HEK293 (cell line): Measurements from ENCODE around the gene SCYL1.
A peak's percentile ranks its signal among the peaks of the same experiment; 100 is the strongest.

Experiments
- AEBP2 ChIP-seq: fragments of 450-650 bp; formaldehyde crosslinking; IDR thresholded peaks from 2 replicates; pipeline ENCODE4 v1.5.1; 2016; ENCODE audit warnings: missing biosample characterization, missing genetic modification characterization, borderline replicate concordance
- CTCF ChIP-seq: fragments of 450-650 bp; formaldehyde crosslinking; IDR thresholded peaks from 2 replicates; pipeline ENCODE4 v1.5.1; 2016; ENCODE audit warnings: missing biosample characterization, missing genetic modification characterization
- GLIS1 ChIP-seq: fragments of 450-650 bp; formaldehyde crosslinking; IDR thresholded peaks from 2 replicates; pipeline ENCODE4 v1.5.1; 2016; ENCODE audit warnings: missing biosample characterization, missing genetic modification characterization
- OSR2 ChIP-seq: fragments of 450-650 bp; formaldehyde crosslinking; IDR thresholded peaks from 2 replicates; pipeline ENCODE4 v1.5.1; 2016; ENCODE audit warnings: missing biosample characterization, missing genetic modification characterization
- PRDM4 ChIP-seq: fragments of 450-650 bp; formaldehyde crosslinking; IDR thresholded peaks from 2 replicates; pipeline ENCODE4 v1.5.1; 2017; ENCODE audit warnings: missing biosample characterization, missing genetic modification characterization
- ZBTB1 ChIP-seq: fragments of 450-650 bp; formaldehyde crosslinking; IDR thresholded peaks from 2 replicates; pipeline ENCODE4 v1.5.1; 2016; ENCODE audit warnings: missing biosample characterization, missing genetic modification characterization
- ZBTB48 ChIP-seq: fragments of 450-650 bp; formaldehyde crosslinking; IDR thresholded peaks from 2 replicates; pipeline ENCODE4 v1.5.1; 2016; ENCODE audit warnings: missing biosample characterization, missing genetic modification characterization
- ZEB2 ChIP-seq: fragments of 450-650 bp; formaldehyde crosslinking; IDR thresholded peaks from 2 replicates; pipeline ENCODE4 v1.5.1; 2016; ENCODE audit warnings: missing biosample characterization, missing genetic modification characterization
- ZFHX2 ChIP-seq: fragments of 450-650 bp; formaldehyde crosslinking; conservative IDR thresholded peaks from 2 replicates; pipeline ENCODE4 v1.5.1; 2016; ENCODE audit warnings: missing biosample characterization, missing genetic modification characterization
- ZFP41 ChIP-seq: fragments of 450-650 bp; formaldehyde crosslinking; IDR thresholded peaks from 2 replicates; pipeline ENCODE4 v1.5.1; 2016; ENCODE audit warnings: missing biosample characterization, missing genetic modification characterization, borderline replicate concordance
- ZNF138 ChIP-seq: fragments of 450-650 bp; formaldehyde crosslinking; IDR thresholded peaks from 2 replicates; pipeline ENCODE4 v1.5.1; 2016; ENCODE audit warnings: missing biosample characterization, missing genetic modification characterization, borderline replicate concordance
- ZNF169 ChIP-seq: fragments of 450-650 bp; formaldehyde crosslinking; IDR thresholded peaks from 2 replicates; pipeline ENCODE4 v1.5.1; 2016; ENCODE audit warnings: missing biosample characterization, missing genetic modification characterization
- ZNF184 ChIP-seq: fragments of 450-650 bp; IDR thresholded peaks from 2 replicates; pipeline ENCODE4 v1.5.1; 2018; ENCODE audit warnings: missing biosample characterization, mild to moderate bottlenecking, missing genetic modification characterization
- ZNF274 ChIP-seq, 2 experiments: fragments of 200-500 bp in 1 of 2; fragments of 450-650 bp in 1 of 2; sonication (Bioruptor generic) in 1 of 2; formaldehyde crosslinking in 1 of 2; IDR thresholded peaks; 2 replicates each; pipeline versions ENCODE4 v1.5.1 to v1.6.1; 2014 to 2016; ENCODE audit warnings: borderline replicate concordance in 1 of 2, inconsistent platforms in 1 of 2, low read length in 1 of 2, missing biosample characterization in 1 of 2, missing genetic modification characterization in 1 of 2
- ZNF341 ChIP-seq: fragments of 450-650 bp; formaldehyde crosslinking; IDR thresholded peaks from 2 replicates; pipeline ENCODE4; 2016; ENCODE audit warnings: low read depth, missing biosample characterization, missing genetic modification characterization
- ZNF488 ChIP-seq: fragments of 450-650 bp; formaldehyde crosslinking; IDR thresholded peaks from 2 replicates; pipeline ENCODE4 v1.5.1; 2016; ENCODE audit warnings: missing biosample characterization, missing genetic modification characterization
- ZNF521 ChIP-seq: fragments of 450-650 bp; formaldehyde crosslinking; IDR thresholded peaks from 2 replicates; pipeline ENCODE4 v1.5.1; 2017; ENCODE audit warnings: missing biosample characterization, mild to moderate bottlenecking, missing genetic modification characterization
- ZNF596 ChIP-seq: fragments of 450-650 bp; IDR thresholded peaks from 2 replicates; pipeline ENCODE4 v1.5.0; 2018; ENCODE audit warnings: missing biosample characterization, mild to moderate bottlenecking, missing genetic modification characterization, moderate library complexity
- ZNF626 ChIP-seq: fragments of 450-650 bp; sonication (Bioruptor Pico); formaldehyde crosslinking; IDR thresholded peaks from 2 replicates; pipeline ENCODE4 v1.5.1; 2018; ENCODE audit warnings: missing biosample characterization, missing genetic modification characterization, inconsistent platforms
- ZNF660 ChIP-seq: fragments of 450-650 bp; IDR thresholded peaks from 2 replicates; pipeline ENCODE4 v1.5.1; 2018; ENCODE audit warnings: missing biosample characterization, mild to moderate bottlenecking, missing genetic modification characterization
- ZNF692 ChIP-seq: fragments of 450-650 bp; formaldehyde crosslinking; IDR thresholded peaks from 2 replicates; pipeline ENCODE4 v1.5.1; 2016; ENCODE audit warnings: missing biosample characterization, missing genetic modification characterization
- ZNF701 ChIP-seq: fragments of 450-650 bp; formaldehyde crosslinking; IDR thresholded peaks from 2 replicates; pipeline ENCODE4 v1.5.1; 2016; ENCODE audit warnings: missing biosample characterization, missing genetic modification characterization
- ZNF707 ChIP-seq: fragments of 450-650 bp; formaldehyde crosslinking; IDR thresholded peaks from 2 replicates; pipeline ENCODE4 v1.5.1; 2016; ENCODE audit warnings: missing biosample characterization, missing genetic modification characterization
- ZNF747 ChIP-seq: fragments of 450-650 bp; formaldehyde crosslinking; IDR thresholded peaks from 2 replicates; pipeline ENCODE4 v1.5.1; 2016; ENCODE audit warnings: missing biosample characterization, missing genetic modification characterization
- ZNF785 ChIP-seq: fragments of 450-650 bp; formaldehyde crosslinking; IDR thresholded peaks from 2 replicates; pipeline ENCODE4 v1.5.1; 2016; ENCODE audit warnings: missing biosample characterization, missing genetic modification characterization
- TF ChIP-seq, protein P1 (sequence below): fragments of 450-650 bp; formaldehyde crosslinking; IDR thresholded peaks from 2 replicates; pipeline ENCODE4 v1.5.1; 2016; ENCODE audit warnings: missing biosample characterization, missing genetic modification characterization
- TF ChIP-seq, protein P2 (sequence below): fragments of 450-650 bp; formaldehyde crosslinking; IDR thresholded peaks from 2 replicates; pipeline ENCODE4 v1.5.1; 2017; ENCODE audit warnings: missing biosample characterization, missing genetic modification characterization

SCYL1 gene

GRCh38 chr11:65571940-65572339, 47.1 kb downstream of the SCYL1 start (continued):
- TF ChIP-seq, protein P1, sequence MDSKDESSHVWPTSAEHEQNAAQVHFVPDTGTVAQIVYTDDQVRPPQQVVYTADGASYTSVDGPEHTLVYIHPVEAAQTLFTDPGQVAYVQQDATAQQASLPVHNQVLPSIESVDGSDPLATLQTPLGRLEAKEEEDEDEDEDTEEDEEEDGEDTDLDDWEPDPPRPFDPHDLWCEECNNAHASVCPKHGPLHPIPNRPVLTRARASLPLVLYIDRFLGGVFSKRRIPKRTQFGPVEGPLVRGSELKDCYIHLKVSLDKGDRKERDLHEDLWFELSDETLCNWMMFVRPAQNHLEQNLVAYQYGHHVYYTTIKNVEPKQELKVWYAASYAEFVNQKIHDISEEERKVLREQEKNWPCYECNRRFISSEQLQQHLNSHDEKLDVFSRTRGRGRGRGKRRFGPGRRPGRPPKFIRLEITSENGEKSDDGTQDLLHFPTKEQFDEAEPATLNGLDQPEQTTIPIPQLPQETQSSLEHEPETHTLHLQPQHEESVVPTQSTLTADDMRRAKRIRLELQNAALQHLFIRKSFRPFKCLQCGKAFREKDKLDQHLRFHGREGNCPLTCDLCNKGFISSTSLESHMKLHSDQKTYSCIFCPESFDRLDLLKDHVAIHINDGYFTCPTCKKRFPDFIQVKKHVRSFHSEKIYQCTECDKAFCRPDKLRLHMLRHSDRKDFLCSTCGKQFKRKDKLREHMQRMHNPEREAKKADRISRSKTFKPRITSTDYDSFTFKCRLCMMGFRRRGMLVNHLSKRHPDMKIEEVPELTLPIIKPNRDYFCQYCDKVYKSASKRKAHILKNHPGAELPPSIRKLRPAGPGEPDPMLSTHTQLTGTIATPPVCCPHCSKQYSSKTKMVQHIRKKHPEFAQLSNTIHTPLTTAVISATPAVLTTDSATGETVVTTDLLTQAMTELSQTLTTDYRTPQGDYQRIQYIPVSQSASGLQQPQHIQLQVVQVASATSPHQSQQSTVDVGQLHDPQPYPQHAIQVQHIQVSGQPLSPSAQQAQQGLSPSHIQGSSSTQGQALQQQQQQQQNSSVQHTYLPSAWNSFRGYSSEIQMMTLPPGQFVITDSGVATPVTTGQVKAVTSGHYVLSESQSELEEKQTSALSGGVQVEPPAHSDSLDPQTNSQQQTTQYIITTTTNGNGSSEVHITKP (tag by site-specific recombination): peak; percentile 72
- TF ChIP-seq ZNF785 (tag by site-specific recombination): no peak
- TF ChIP-seq ZEB2 (tag by site-specific recombination): peak; percentile 28; the same call in 1 of the 2 replicates
- TF ChIP-seq ZBTB1 (tag by site-specific recombination): no peak
- TF ChIP-seq OSR2 (tag by site-specific recombination): no peak
- TF ChIP-seq ZBTB48 (tag by site-specific recombination): 0 out of 2 replicates have a peak, but pooled peaks have one; percentile 18
- no peak for TF ChIP-seq ZNF626 (tag by site-specific recombination)
- no peak for TF ChIP-seq ZNF707
- TF ChIP-seq ZNF341 (tag by site-specific recombination): 0 out of 2 replicates have a peak, but pooled peaks have one; percentile 11
- no peak for TF ChIP-seq AEBP2 (tag by site-specific recombination)
- TF ChIP-seq ZNF521 (tag by site-specific recombination): no peak
- no peak for TF ChIP-seq ZNF169 (tag by site-specific recombination)
- no peak for TF ChIP-seq ZFP41 (tag by site-specific recombination)
- TF ChIP-seq CTCF (tag by site-specific recombination): peak; percentile 79
- TF ChIP-seq, protein P2, sequence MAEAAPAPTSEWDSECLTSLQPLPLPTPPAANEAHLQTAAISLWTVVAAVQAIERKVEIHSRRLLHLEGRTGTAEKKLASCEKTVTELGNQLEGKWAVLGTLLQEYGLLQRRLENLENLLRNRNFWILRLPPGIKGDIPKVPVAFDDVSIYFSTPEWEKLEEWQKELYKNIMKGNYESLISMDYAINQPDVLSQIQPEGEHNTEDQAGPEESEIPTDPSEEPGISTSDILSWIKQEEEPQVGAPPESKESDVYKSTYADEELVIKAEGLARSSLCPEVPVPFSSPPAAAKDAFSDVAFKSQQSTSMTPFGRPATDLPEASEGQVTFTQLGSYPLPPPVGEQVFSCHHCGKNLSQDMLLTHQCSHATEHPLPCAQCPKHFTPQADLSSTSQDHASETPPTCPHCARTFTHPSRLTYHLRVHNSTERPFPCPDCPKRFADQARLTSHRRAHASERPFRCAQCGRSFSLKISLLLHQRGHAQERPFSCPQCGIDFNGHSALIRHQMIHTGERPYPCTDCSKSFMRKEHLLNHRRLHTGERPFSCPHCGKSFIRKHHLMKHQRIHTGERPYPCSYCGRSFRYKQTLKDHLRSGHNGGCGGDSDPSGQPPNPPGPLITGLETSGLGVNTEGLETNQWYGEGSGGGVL (tag by site-specific recombination): no peak
- TF ChIP-seq ZNF596 (tag by site-specific recombination): no peak
- TF ChIP-seq ZNF184 (tag by site-specific recombination): no peak
- no peak for TF ChIP-seq ZNF488 (tag by site-specific recombination)
- no peak for TF ChIP-seq ZNF660 (tag by site-specific recombination)
- no peak for TF ChIP-seq ZFHX2 (tag by site-specific recombination)
- TF ChIP-seq GLIS1 (tag by site-specific recombination): no peak
- no peak for TF ChIP-seq ZNF692 (tag by site-specific recombination)
- no peak for TF ChIP-seq ZNF274 (IDR thresholded peaks at IDR 0.05; ENCODE audit: low read length)
- TF ChIP-seq ZNF274 (tag by site-specific recombination; IDR thresholded peaks at IDR 0.05; ENCODE audit: borderline replicate concordance): no peak
- no peak for TF ChIP-seq ZNF747 (tag by site-specific recombination)
- no peak for TF ChIP-seq ZNF701 (tag by site-specific recombination)
- no peak for TF ChIP-seq ZNF138 (tag by site-specific recombination)
- TF ChIP-seq PRDM4 (tag by site-specific recombination): no peak
